Stimulated activated CD4-positive, alpha-beta T cell treated with anti-CD3 and anti-CD28 coated beads, Interleukin-4, amount 100 ng/mL, for 24 hours (primary cell): ENCODE measurements around the gene JAM3.
"Not testable (repeated sequence)": the region's sequence is repeated elsewhere in the genome, so short reads cannot be mapped to it uniquely, and the experiment has no call there.

ENCODE experiments used
- DNase-seq: peaks from one replicate; pipeline ENCODE4 v3.0.0-alpha.2; 2020

JAM3 gene

DNA sequence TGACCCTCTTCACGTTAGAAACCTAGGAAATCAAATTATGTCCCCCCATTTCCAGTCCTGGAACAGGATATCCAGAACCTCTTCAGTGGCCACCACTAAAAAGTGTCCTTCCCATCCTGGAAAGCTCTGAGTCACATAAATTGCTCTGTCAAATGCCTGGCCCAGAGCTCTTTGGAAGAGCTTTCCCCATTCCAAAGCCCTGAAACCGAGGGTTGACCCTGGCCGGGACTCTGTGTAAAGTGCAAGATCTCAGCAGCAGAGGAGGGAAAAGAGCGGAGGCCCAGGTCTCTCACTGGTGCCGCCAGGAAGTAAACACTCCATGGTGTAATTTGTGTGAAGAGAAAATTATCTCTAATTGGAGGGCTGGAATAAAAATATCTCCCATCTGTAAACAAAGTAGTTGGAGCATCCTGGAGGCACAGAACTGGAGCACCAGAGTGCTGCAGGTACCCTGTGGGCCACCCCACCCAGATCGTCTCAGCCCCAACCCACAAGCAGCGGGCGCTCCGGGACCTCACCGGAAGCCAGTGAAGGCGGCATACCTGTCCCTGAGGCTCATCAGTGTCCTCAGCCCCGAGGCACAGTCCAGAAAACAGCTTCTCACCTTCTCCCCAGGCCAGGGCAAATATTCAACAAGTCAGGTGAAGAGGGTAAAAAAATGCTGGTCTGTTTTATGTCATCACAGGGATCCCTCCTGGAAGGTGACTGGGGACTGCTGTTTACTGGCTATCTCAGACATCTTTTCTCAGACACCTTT lies 4.7 kb upstream of the JAM3 start:
- no peak for DNase-seq

DNA sequence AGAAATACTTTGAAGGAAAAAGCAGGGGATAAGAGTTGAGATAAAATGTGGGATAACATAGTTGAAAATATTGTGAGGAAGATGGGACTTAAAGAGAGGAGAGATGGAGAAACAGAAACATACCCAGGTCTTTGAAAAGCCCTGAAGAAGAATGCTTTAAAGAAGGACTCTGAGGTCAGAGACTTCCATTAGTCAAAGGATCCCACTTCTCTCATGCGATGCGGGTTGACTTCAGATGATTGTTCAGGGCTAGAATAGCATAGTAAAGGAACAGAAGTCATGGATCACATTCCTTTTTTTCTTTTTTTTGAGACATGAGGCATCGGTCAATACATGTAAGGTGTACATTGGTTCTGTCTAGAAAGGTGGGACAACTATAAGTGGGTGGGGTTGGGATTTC lies 3.5 kb upstream of the JAM3 start:
- DNase-seq = no peak

GRCh38 chr11:134066943-134067885 lies 1.7 kb upstream of the JAM3 start:
- DNase-seq = no peak

DNA sequence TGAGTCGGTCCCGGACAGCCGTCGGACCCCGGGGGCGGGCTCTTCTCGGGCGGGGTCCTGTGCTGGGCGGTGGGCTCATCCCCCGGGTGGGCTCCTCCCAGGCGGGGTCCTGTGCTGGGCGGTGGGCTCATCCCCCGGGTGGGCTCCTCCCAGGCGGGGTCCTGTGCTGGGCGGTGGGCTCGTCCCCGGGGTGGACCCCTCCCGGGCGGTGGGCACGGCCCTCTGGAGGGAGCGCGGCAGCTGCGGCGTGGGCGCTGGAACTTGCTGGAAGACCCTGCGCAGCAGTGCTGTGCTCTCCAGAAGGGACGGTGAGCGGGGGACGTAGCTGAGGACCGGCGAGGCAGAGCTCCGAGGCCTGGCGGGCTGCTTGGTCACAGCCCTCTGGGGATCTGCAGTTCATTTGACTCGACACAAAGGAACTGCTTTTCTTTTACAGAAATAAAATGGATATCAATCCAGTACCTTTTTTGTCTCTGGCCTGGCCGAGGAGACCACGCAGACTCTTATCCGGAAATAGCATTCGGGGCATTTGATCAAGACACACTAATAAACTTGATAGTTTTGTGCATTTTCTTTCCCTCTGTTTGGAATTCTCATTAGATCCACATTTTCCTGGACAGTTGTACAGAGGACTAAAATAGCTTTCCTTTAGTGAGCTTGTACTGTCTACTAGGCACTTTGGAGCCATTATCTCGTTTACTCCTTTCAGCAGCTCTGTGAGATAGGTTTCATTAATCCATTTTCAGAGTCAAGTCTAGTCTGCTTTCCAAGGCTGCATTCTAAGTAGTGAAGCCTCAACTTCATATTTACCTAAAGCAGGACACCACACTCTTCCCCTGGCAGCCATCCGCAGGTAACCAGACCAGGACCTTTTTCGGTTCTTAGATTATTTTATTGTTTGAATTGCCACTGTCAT lies 812 bp downstream of the JAM3 start:
- no peak for DNase-seq

GRCh38 chr11:134070342-134070845 lies 1.5 kb downstream of the JAM3 start:
- DNase-seq = no peak

DNA sequence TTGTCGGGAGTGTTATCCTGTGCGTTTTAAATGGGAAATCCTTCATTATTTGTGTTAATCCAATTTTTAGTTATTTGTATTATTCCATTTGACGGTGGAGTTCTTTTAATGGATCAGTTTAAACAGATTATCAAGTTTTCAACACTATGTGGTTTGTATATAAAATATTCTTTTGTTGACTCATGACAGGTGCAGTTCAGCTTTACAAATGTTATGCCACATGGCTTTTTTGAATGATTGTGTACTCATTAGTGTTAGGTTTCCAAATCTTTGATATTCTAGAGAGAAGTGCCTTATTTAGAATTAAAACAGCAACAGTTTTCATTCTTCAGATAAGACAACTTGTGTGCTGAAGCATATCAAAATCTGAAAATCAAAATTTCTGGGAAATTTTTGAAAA lies 2.4 kb downstream of the JAM3 start:
- no peak for DNase-seq

DNA sequence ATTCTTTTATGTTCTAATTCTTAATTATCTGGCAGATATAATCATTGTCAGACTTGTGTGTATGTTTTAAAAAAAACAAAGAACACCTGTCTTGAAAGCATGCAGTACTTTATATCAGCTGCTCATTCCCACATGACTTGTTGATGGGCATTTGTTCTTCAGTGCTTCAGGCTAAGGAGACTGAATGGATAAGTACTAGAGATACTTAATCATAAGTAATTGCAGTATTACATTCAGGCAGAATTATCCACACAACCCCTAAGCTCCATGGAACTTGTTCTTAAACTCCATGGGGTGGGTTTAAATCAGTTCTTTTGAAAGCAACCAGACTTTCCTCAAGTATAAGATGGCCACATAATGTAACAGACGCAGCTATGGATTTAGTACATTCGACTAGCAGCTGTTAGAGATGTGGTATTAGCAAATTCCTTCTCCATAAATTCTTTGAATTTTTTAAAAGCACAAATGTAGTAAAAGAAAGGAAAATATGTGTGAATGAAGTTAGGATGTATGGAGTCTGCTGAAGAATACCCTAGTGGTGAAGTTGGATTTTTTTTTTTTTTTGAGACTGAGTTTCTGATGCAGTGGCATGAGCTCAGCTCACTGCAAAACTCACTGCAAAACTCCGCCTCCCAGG lies 3.0 kb downstream of the JAM3 start:
- DNase-seq = no peak

DNA sequence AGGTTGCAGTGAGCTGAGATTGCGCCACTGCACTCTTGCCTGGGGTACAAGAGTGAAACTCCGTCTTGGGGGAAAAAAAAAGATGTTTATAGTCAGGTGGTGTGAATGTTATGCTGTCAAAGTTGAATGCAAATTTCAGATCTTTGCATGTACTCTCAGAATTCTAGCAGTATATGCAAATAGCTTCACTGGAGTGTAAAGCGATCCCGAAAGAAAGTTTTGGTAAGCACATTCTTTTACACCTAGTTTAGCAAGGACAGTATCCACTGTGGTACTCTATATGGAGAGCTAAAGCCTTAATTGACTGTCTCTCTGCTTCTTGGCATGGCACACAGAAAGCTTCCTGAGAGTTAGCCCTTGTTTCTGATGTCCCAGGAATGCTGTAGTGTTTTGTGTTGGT lies 4.0 kb downstream of the JAM3 start:
- DNase-seq = no peak

DNA sequence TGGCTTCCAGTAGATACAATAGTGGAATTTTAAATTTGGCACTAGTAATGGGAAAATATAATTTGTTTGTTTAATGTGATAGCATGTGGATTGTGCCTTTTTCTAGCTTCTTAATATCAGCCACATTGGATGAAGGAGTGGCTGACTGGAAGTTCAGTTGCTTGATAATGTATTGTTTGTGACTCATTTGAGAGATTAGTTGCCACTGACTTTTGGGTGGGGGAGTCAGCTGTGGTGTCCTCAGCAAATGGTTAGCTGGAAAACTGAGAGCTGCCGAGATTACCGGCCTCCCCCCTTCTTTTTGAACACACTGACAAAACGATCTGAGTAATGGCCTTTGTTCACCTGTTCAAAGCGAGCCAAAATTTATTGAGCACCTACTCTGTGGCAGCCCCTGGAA lies 5.5 kb downstream of the JAM3 start:
- no peak for DNase-seq

GRCh38 chr11:134074766-134075165 lies 5.9 kb downstream of the JAM3 start:
- DNase-seq = no peak

GRCh38 chr11:134079317-134079716 lies 10.4 kb downstream of the JAM3 start:
- no peak for DNase-seq

DNA sequence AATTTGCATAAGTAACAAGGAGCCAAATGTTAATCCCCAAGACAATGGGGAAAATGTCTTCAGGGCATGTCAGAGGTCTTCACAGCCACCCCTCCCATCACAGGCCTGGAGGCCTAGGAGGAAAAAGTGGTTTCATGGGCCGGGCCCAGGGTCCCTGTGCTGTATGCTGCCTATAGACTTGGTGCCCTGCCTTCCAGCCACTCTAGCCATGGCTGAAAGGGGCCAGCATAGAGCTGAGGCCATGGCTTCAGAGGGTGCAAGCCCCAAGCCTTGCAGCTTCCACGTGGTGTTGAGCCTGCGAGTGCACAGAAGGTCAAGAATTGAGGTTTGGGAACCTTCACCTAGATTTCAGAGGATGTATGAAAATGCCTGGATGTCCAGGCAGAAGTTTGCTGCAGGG lies 12.4 kb downstream of the JAM3 start:
- not testable (repeated sequence) for DNase-seq

DNA sequence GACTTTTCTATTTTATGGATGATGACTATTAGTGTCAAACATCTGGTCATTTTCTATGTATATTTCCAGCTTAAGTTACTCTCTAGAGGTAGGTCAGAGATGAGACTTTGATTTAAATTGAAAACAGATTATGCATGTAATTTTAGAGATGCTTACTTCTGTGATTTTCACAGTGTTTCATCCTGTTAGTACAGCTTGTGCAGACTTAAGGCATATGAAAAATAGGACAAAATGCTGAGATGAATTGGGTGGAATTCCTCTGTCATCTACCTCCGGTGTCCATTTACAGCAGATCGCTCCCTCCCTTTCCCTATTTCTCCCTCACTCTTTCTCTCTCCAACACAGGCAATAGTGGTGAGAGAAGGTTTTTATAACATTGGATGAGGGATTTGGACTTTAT lies 14.1 kb downstream of the JAM3 start:
- no peak for DNase-seq

- no peak for DNase-seq
Observed at GRCh38 chr11:134086376-134086775, 17.5 kb downstream of the JAM3 start.

DNA sequence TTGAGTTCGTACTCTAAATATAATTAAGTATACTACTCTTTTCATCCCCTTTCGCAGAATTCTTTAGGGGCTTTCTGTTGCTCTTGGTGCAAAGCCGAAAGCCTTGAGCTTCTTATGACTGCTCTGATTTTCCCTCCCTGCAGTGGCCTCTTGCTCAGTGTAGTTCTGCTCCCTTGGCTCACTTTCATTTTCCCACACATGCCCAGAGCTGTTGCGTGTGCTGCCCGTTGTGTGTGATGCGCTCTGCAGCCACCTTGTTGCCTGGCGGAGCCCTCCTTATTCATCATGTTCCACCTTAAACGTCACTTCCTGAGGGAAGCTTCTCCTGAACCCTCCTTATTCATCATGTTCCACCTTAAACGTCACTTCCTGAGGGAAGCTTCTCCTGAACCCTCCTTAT lies 23.1 kb downstream of the JAM3 start:
- DNase-seq = not testable (repeated sequence)

- no peak for DNase-seq
Observed at GRCh38 chr11:134097166-134097565, 28.3 kb downstream of the JAM3 start.

- no peak for DNase-seq
Observed at GRCh38 chr11:134098566-134099184, 29.8 kb downstream of the JAM3 start.

GRCh38 chr11:134100171-134100570 lies 31.3 kb downstream of the JAM3 start:
- no peak for DNase-seq

DNA sequence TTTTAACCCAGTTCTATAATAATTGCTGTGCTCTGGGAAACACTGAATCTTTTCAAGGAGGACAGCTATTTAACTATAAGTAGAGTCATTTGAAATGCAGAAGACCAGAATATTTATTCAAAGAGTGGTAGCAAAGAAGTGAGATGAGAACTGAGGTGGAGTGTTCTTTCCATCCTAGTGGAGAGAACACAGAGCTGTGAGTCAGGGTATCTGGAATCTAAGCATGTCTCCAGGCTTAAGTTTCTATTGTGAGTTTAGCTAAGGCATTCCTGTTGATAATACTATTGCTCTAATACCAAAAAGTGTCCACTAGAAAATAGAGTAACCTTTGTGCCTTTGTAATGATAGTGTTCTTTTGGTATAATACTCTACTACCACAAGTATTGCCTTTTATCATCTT lies 32.4 kb downstream of the JAM3 start:
- DNase-seq = no peak

DNA sequence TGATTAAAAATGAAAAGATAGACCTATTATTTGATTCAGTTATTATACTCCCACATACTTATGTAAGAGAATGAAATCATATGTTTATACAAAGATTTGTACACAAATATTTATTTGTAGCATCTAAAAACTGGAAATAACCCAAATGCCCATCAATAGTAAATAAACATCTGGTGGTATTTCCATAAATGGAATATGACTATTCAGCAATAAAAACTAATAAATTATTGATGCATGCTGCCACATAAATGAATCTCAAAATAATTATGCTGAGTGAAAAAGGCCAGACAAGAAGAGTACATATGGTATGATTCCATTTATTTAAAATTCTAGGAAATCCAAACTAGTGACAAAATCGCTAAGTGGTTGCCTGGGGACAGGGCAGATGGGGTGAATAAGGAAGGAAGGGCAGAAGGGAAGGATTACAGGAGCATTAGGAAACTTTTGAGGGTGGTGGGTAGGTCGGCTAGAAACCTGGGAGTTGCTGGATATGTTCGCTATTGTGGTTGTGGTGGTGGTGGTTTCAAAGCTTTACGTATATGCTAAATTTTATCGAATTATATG lies 41.5 kb downstream of the JAM3 start:
- no peak for DNase-seq

- DNase-seq = not testable (repeated sequence)
Observed at GRCh38 chr11:134113787-134114186, 44.9 kb downstream of the JAM3 start.

DNA sequence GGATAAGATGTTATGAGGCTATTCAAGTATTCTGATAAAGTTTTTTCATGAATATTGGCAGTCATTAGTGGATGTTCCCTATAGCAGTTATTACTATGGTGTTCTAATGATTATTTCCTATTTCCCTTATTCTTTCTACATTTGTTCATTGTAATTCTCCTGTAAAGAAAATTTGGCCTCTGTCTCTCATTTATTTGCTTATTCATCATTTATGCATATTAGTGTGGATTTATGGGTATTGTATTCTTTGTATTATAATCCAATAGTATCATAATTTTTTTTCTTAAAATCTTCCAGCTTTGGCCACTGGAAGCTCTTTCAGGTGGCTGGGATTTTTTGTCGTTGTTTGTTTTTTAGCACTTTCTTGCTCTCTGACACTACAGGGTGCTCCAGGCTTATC lies 47.3 kb downstream of the JAM3 start:
- no peak for DNase-seq
